Kidney epithelial cell (primary cell): Measurements from ENCODE around the gene RABL6. TPM values are rescaled to one million over a fixed set of nuclear protein-coding genes. Genes with fewer than 3 reads are reported as not detected.
"Not testable (repeated sequence)": the region's sequence is repeated elsewhere in the genome, so short reads cannot be mapped to it uniquely, and the experiment has no call there.

Experiments used
- DNase-seq: peaks from one replicate; pipeline ENCODE4 v3.0.0-alpha.2; 2010; ENCODE audit warnings: low read depth
- H3K27me3 ChIP-seq: 2 replicates; pipeline ENCODE4 v1.6.0; 2011; ENCODE audit warnings: low read length; ENCODE audit not compliant: control insufficient read depth, insufficient read depth
- H3K36me3 ChIP-seq: 2 replicates; pipeline ENCODE4 v1.5.1; 2011; ENCODE audit warnings: low read length; ENCODE audit not compliant: control insufficient read depth, insufficient read depth
- H3K4me3 ChIP-seq: 2 replicates; pipeline ENCODE4 v1.5.1; 2011; ENCODE audit warnings: low read depth, mild to moderate bottlenecking, control low read depth, low read length
- total RNA-seq: library from RNA; depleted of rRNA; stranded (reverse); fragments of >200 nt; gene quantifications from 2 replicates; pipeline ENCODE4 v1.2.3, GENCODE V29; 2015
- TF ChIP-seq, protein P1 (sequence below): IDR thresholded peaks from 2 replicates; pipeline ENCODE4 v1.5.1; 2011; ENCODE audit warnings: mild to moderate bottlenecking, moderate library complexity, low read length, control low read depth, inconsistent platforms; ENCODE audit not compliant: insufficient read depth, poor library complexity, severe bottlenecking

RABL6 gene
- total RNA-seq, 1 donor from 2014 or later, result 99.3 TPM

GRCh38 chr9:136843801-136844740 is 36.3 kb downstream of the RABL6 start:
- TF ChIP-seq, protein P1, sequence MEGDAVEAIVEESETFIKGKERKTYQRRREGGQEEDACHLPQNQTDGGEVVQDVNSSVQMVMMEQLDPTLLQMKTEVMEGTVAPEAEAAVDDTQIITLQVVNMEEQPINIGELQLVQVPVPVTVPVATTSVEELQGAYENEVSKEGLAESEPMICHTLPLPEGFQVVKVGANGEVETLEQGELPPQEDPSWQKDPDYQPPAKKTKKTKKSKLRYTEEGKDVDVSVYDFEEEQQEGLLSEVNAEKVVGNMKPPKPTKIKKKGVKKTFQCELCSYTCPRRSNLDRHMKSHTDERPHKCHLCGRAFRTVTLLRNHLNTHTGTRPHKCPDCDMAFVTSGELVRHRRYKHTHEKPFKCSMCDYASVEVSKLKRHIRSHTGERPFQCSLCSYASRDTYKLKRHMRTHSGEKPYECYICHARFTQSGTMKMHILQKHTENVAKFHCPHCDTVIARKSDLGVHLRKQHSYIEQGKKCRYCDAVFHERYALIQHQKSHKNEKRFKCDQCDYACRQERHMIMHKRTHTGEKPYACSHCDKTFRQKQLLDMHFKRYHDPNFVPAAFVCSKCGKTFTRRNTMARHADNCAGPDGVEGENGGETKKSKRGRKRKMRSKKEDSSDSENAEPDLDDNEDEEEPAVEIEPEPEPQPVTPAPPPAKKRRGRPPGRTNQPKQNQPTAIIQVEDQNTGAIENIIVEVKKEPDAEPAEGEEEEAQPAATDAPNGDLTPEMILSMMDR, result peak; percentile 51
- H3K27me3 ChIP-seq, result peaks cover 40% of the 10 kb centered on the region
- DNase-seq, H3K36me3 ChIP-seq, H3K4me3 ChIP-seq: not testable (repeated sequence)

GRCh38 chr9:136844761-136845464 is 37.2 kb downstream of the RABL6 start:
- Histone ChIP-seq H3K36me3 (no peaks in the 10 kb centered on the region), H3K4me3 (no peak overlapping the region), H3K27me3 (peaks cover 40% of the 10 kb centered on the region)
- DNase-seq, result no peak
- TF ChIP-seq, protein P1, result no peak

DNA sequence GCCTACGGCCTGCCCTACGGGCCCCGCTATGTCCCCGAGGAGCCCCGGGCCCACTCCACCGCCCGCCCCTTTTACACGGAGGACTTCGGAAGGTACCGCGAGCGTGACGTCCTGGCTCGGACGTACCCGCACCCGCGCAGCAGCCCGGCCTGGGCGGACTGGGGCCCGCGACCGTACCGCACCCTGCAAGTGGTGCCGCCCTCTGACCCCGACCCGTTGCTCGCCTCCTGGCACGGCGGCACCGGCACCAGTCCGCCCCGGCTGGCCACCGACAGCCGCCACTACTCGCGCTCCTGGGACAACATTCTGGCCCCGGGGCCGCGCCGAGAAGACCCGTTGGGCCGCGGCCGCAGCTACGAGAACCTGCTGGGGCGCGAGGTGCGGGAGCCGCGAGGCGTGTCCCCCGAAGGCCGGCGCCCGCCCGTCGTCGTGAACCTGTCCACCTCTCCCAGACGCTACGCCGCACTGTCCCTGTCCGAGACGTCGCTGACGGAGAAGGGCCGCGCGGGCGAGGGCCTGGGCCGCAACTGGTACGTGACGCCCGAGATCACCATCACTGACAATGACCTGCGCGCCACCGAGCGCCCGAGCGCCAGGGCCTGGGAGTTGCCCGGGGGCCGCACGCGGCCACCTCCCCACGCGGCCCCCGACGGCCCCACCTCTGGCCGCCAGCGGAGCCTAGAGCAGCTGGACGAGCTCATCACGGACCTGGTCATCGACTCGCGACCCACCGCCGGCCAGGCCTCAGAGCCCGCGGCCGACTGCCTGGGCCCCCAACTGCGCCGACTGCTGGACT is 37.9 kb downstream of the RABL6 start:
- TF ChIP-seq, protein P1, result no peak

DNA sequence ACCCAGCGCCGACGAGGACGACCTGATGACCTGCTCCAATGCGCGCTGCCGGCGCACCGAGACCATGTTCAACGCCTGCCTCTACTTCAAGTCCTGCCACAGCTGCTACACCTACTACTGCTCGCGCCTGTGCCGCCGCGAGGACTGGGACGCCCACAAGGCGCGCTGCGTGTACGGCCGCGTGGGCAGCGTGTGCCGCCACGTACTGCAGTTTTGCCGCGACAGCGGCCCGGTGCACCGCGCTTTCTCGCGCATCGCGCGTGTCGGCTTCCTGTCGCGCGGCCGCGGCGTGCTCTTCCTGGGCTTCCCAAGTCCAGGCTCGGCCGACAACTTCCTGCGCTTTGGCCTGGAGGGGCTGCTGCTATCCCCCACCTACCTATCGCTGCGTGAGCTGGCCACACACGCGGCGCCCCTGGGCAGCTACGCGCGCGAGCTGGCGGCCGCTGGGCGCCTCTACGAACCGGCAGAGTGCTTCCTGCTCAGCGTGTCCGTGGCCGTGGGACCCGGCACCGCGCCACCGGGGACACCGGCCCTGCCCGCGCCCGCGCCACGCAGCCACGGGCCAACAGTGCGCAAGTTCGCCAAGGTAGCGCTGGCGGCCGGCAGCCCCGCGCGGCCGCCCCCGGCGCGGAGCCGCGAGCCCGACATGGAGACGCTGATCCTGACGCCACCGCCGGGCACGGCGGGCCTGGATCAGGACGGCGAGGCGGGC is 38.8 kb downstream of the RABL6 start:
- H3K27me3 ChIP-seq, result peaks cover 40% of the 10 kb centered on the region
- H3K36me3 ChIP-seq, result peaks cover 1% of the 10 kb centered on the region
- TF ChIP-seq, protein P1, result no peak
- H3K4me3 ChIP-seq, result peak overlapping the region; percentile 25
- DNase-seq, result no peak

More for the DNA sequence above, 37.9 kb downstream of the RABL6 start:
- DNase-seq, result no peak
- peaks cover 40% of the 10 kb centered on the region for H3K27me3 ChIP-seq
- H3K4me3 ChIP-seq, result no peak overlapping the region
- H3K36me3 ChIP-seq, result no peaks in the 10 kb centered on the region

- no peak for DNase-seq
- peaks cover 40% of the 10 kb centered on the region for H3K27me3 ChIP-seq
- peak overlapping the region; percentile 55 for H3K4me3 ChIP-seq
- TF ChIP-seq, protein P1, result no peak
- H3K36me3 ChIP-seq, result peaks cover 2% of the 10 kb centered on the region
Observed at GRCh38 chr9:136847088-136847825, 39.5 kb downstream of the RABL6 start.
